Stimulated activated naive CD8-positive, alpha-beta T cell treated with anti-CD3 and anti-CD28 coated beads, Interleukin-15, amount 100 ng/mL, for 72 hours (primary cell): ENCODE data around the gene MAPKAPK2.
"Not testable (repeated sequence)": the region's sequence is repeated elsewhere in the genome, so short reads cannot be mapped to it uniquely, and the experiment has no call there.

Experiments
- ATAC-seq: fragments of 150-1000 bp; cut with Tn5 transposase; 2 replicates; pipeline ENCODE4 v1.10.0; 2021; ENCODE audit warnings: mild to moderate bottlenecking, moderate library complexity
- DNase-seq, 2 donors: peaks; one replicate each; pipeline ENCODE4 v3.0.0; 2021 to 2022
- H3K27ac Mint-ChIP-seq, 2 donors: one replicate each; pipeline ENCODE4 v1.8.0; 2022; ENCODE audit warnings: mild to moderate bottlenecking in 2 of 2, mixed read lengths in 2 of 2, moderate library complexity in 2 of 2
- H3K27me3 Mint-ChIP-seq: one replicate; pipeline ENCODE4 v1.8.0; 2022; ENCODE audit warnings: mixed read lengths
- H3K4me1 Mint-ChIP-seq: one replicate; pipeline ENCODE4 v1.8.0; 2022; ENCODE audit warnings: mild to moderate bottlenecking, mixed read lengths
- H3K4me3 Mint-ChIP-seq, 2 donors: one replicate each; pipeline ENCODE4 v1.8.0; 2022; ENCODE audit warnings: mild to moderate bottlenecking in 2 of 2, mixed read lengths in 2 of 2, moderate library complexity in 1 of 2
- H3K9me3 Mint-ChIP-seq, 2 donors: one replicate each; pipeline ENCODE4 v1.8.0; 2022; ENCODE audit warnings: mixed read lengths in 2 of 2

MAPKAPK2 gene

DNA sequence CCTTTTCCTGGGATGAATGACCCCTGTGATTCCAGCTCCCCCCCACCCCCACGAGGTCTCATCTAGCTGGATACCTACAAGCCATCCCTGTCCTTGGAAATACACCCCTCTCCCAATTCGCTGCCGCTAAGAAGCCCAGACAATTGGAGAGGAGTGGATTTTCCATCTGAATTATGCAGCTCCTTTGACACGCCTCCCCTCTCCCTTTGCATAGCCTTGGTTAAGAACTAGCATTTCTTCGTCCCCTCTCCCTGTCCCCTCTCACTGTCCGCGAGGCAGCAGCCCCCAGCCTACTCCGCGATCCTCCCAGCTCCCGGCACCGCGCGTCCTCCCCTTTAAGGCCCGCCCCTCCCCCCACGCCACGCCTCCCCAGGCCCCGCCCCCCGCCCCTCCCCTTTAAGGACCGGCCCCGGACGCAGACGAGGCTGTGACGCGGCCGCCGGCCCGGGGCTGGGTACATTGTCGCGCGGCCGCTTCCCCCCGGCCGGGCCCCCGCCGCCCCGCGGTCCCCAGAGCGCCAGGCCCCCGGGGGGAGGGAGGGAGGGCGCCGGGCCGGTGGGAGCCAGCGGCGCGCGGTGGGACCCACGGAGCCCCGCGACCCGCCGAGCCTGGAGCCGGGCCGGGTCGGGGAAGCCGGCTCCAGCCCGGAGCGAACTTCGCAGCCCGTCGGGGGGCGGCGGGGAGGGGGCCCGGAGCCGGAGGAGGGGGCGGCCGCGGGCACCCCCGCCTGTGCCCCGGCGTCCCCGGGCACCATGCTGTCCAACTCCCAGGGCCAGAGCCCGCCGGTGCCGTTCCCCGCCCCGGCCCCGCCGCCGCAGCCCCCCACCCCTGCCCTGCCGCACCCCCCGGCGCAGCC lies at the start of gene MAPKAPK2:
TSS of gene MAPKAPK2 (plus strand) at position 428 of the 856 bp plus-strand sequence. CDS start at position 753, 325 bp downstream.
- DNase-seq = peak; percentile 71 to 72
- Mint-ChIP-seq H3K27me3 (peaks cover 24% of the 10 kb centered on the region), H3K9me3 (no peaks in the 10 kb centered on the region), H3K27ac (peak within 1 kb of the TSS; percentile 97 to 98), H3K4me1 (peaks cover 51% of the 10 kb centered on the region), H3K4me3 (peak within 1 kb of the TSS; percentile 89 to 95)
- ATAC-seq = peak; percentile 81

DNA sequence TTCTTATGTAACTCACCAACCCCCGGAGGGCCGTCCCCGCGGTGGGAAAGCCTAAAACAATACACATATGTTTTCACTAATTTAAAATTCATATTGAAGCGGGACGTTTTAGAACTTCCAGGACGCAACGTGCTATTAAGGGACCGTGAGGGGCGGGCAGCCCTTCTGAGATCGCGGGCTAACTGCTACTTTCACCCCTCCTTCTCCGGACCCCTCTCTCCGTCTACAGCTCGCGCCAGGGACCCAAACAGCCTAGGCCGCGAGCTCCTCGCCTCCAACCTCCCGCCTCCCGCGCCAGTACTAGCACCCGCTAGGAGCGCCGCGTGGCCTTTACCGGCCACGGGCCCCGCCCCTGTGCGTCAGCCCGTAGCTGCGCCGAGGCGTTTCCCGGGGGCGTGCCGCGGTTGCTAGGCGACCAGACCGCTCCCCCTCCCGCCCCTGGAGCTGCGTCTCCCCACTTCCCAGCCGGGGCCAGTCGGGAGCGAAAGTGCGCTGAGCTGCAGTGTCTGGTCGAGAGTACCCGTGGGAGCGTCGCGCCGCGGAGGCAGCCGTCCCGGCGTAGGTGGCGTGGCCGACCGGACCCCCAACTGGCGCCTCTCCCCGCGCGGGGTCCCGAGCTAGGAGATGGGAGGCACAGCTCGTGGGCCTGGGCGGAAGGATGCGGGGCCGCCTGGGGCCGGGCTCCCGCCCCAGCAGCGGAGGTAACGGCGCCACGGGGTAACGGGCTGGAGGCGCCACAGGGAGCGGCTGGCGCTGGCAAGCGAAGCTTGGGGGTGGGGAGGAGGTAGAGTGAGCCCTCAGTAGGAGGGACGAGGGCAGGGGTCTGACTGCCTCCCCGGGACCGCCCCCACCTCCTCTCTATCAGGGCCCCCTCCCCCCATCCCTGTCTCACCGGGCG lies 49.4 kb upstream of the MAPKAPK2 start, which contains the start of gene DYRK3:
TSS of gene DYRK3 (plus strand) at position 457 of the 898 bp plus-strand sequence. CDS start at position 625, 168 bp downstream.
- Mint-ChIP-seq H3K27me3 (peaks cover 38% of the 10 kb centered on the region), H3K27ac (peak within 1 kb of the TSS; percentile 86 to 89), H3K4me3 (peak within 1 kb of the TSS; percentile 85 to 90), H3K9me3 (no peaks in the 10 kb centered on the region), H3K4me1 (peaks cover 34% of the 10 kb centered on the region)
- DNase-seq (peak; percentile 89 to 94), ATAC-seq (peak; percentile 96)

DNA sequence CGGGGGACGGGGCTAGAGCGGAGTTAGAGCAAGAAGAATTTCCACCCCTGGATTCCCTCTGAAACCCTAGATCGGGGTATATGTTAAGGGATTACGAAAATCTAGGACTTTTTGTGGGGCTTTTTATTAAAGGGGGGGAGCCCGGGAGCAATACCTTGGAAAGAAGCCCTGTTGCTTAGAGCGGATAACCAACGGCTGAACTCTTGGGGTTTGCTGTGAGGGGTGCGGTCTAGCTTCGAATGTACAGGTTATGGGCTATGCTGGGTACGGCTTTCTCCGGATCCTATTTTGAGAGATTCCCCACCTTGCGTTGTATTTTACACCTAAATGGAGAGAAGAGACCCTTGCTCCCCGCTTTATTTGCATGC lies 48.7 kb upstream of the MAPKAPK2 start:
- Mint-ChIP-seq H3K27me3 (peaks cover 38% of the 10 kb centered on the region), H3K4me3 (peak overlapping the region; percentile 85 to 90), H3K4me1 (peaks cover 34% of the 10 kb centered on the region), H3K9me3 (no peaks in the 10 kb centered on the region), H3K27ac (peak overlapping the region in 1 of 2 donors; percentile 29)
- DNase-seq = no peak
- ATAC-seq = peak; percentile 3

DNA sequence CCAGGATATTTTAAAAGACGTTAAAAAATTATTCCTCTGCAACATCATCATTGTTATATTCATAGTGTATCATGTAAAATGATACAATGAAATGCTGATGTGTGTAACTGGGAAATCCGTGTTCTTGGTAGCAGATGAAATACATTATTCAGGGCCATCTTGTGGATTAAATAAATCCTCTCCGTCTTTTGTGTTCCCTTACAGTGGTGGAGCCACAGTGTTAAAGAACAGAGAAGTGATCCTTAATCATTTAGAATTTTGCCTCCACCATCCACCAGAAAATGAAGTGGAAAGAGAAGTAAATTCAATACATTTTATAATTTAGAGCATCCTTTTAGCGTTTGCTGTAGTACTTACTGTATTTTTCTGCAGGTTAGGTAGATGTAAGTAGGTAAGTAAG lies 48.0 kb upstream of the MAPKAPK2 start:
- no peak for ATAC-seq
- Mint-ChIP-seq H3K27me3 (peaks cover 34% of the 10 kb centered on the region), H3K27ac (no peak overlapping the region), H3K4me1 (peaks cover 34% of the 10 kb centered on the region), H3K4me3 (peak overlapping the region in 1 of 2 donors; percentile 85), H3K9me3 (no peaks in the 10 kb centered on the region)
- DNase-seq = no peak

DNA sequence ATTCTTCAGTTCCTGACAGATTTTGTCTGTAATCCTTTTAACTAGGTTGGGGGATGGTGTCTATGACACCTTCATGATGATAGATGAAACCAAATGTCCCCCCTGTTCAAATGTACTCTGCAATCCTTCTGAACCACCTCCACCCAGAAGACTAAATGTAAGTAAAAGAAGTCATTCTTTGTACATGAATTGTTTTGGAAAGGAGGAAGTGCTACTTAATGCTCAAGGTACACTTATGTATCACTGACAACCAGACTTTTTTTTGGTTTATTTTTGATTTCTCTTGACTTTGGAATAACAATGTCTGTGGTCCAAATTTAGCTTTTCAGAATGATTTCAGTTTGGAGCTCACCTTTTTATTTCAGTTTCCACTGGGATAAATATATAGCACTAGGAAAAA lies 47.1 kb upstream of the MAPKAPK2 start:
- Mint-ChIP-seq H3K27me3 (peaks cover 24% of the 10 kb centered on the region), H3K9me3 (no peaks in the 10 kb centered on the region), H3K27ac (no peak overlapping the region), H3K4me1 (peaks cover 34% of the 10 kb centered on the region), H3K4me3 (peak overlapping the region in 1 of 2 donors; percentile 85)
- ATAC-seq (no peak), DNase-seq (no peak)

DNA sequence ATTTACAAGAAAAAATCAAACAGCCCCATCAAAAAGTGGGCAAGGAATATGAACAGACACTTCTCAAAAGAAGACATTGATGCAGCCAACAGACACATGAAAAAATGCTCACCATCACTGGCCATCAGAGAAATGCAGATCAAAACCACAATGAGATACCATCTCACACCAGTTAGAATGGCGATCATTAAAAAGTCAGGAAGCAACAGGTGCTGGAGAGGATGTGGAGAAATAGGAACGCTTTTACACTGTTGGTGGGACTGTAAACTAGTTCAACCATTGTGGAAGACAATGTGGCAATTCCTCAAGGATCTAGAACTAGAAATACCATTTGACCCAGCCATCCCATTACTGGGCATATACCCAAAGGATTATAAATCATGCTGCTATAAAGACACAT lies 42.6 kb upstream of the MAPKAPK2 start:
- peaks cover 15% of the 10 kb centered on the region for H3K4me1 Mint-ChIP-seq
- ATAC-seq, H3K4me3 Mint-ChIP-seq, H3K9me3 Mint-ChIP-seq, H3K27me3 Mint-ChIP-seq, DNase-seq, H3K27ac Mint-ChIP-seq: not testable (repeated sequence)

DNA sequence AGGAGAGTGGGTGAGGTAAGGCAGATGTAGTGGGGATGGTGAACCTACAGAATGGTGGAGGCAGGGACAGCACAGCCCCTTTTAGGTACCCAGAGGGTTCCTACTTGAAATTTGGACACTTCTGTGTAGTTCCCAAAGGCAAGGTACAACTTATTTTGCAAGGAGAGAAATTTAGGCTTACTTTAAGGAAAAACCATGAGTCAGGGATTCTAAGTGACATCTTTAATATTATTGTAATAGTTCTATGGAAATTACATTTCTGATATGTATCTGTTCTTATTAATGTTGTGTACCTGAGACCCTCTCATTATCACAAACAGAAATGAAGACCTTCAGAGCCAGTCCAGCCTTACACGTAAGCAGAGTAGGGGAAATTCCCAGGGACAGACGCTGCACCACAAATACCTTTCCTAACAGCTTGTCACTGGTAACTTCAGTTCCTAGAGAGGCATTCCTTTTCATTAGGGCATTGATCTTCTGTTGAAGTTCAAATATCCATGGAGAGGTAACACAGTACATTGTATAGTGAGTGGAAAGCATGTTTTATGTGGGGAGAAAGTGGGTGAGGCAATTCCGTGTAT lies 41.5 kb upstream of the MAPKAPK2 start:
- DNase-seq = no peak
- no peak for ATAC-seq
- H3K27ac Mint-ChIP-seq = no peak overlapping the region
- no peaks in the 10 kb centered on the region for H3K27me3 Mint-ChIP-seq
- no peaks in the 10 kb centered on the region for H3K9me3 Mint-ChIP-seq
- H3K4me3 Mint-ChIP-seq = no peak overlapping the region
- peaks cover 8% of the 10 kb centered on the region for H3K4me1 Mint-ChIP-seq

DNA sequence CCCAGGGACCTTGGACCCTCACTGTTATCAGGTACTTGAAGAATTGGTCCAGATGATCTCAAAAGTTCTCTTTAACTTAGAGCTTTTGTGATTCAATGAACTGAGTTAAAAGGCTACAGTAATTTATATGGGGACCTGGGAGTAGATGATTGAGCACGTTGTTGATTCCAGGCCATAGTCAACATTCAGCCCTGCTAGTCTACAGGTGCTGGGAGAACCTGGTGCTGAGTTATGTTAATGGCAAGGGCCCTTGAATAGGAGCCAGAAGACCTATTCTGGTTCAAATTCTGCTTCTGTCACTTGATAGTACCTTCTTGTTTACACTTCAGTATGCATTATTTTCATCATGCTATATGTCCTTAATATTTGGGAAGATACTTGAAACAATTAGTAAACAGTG lies 38.2 kb upstream of the MAPKAPK2 start:
- Mint-ChIP-seq H3K9me3 (no peaks in the 10 kb centered on the region), H3K27ac (no peak overlapping the region), H3K4me1 (peaks cover 8% of the 10 kb centered on the region), H3K4me3 (no peak overlapping the region), H3K27me3 (peaks cover 8% of the 10 kb centered on the region)
- DNase-seq (no peak), ATAC-seq (no peak)

DNA sequence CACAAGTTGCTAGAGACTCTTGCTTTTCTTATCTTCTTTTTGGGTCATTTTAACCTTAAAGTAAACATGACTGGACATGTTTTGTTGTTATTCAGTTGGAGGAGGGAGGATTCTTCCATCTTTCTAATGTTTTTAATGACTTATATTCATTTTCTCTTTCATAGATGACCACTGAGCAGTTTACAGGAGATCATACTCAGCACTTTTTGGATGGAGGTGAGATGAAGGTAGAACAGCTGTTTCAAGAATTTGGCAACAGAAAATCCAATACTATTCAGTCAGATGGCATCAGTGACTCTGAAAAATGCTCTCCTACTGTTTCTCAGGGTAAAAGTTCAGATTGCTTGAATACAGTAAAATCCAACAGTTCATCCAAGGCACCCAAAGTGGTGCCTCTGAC lies 37.5 kb upstream of the MAPKAPK2 start:
- Mint-ChIP-seq H3K27me3 (peaks cover 8% of the 10 kb centered on the region), H3K27ac (no peak overlapping the region), H3K4me1 (peaks cover 8% of the 10 kb centered on the region), H3K9me3 (no peaks in the 10 kb centered on the region), H3K4me3 (no peak overlapping the region)
- no peak for DNase-seq
- ATAC-seq = no peak

DNA sequence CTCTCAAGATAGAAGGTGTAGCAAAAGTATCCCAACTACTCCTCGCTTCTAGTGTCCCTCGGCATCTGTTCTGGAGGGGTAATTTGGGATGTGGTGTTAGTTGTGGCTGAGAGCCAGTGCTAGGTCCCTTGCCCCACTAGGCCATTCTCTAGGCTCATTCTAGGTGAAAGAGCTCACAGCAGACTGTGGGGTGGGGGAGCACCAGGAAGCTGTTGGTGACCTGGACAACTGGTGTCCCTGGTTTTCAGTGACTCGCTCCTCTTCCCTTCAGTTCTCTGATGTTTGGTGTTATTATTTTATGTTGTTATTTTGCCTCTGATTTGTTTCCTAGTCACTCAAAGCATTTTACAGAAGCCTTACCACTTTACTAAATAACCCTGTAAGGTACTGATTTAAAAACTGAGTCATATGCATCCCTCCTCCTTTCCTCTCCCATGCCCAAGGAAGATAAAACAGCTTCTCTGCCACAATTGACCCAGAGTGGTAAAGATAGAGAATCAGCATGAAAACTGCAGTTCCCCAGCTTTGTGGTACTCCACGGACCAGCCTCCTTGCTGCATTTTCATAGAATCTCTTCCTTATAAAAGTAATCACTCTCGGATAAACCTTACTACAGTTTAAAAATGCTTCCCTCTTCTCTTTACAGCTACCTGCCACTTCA lies 35.3 kb upstream of the MAPKAPK2 start:
- Mint-ChIP-seq H3K27me3 (peaks cover 17% of the 10 kb centered on the region), H3K27ac (no peak overlapping the region), H3K4me3 (no peak overlapping the region), H3K4me1 (no peaks in the 10 kb centered on the region), H3K9me3 (no peaks in the 10 kb centered on the region)
- no peak for DNase-seq
- ATAC-seq = no peak

DNA sequence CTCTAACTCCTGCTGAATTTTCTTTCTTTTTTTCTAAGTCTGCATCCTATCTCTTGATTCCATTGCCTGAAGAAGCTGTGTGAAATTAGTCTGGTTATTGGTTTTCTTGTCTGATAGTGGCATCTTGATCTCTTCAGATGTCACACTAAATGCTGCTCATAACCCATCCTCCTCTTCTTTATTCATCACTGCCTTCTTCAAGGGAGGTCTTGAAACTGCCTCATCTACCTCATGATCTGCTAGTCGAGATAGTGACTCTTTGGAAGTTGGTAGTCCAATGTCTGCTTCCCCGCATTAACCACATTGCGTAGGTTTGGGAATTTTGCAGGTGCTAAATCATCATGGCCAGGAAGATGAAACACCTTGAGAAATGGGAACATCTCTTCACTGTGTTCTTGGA lies 33.7 kb upstream of the MAPKAPK2 start:
- peaks cover 17% of the 10 kb centered on the region for H3K27me3 Mint-ChIP-seq
- ATAC-seq (no peak), DNase-seq (no peak)
- H3K4me3 Mint-ChIP-seq = no peak overlapping the region
- no peaks in the 10 kb centered on the region for H3K9me3 Mint-ChIP-seq
- no peaks in the 10 kb centered on the region for H3K4me1 Mint-ChIP-seq
- H3K27ac Mint-ChIP-seq = no peak overlapping the region

DNA sequence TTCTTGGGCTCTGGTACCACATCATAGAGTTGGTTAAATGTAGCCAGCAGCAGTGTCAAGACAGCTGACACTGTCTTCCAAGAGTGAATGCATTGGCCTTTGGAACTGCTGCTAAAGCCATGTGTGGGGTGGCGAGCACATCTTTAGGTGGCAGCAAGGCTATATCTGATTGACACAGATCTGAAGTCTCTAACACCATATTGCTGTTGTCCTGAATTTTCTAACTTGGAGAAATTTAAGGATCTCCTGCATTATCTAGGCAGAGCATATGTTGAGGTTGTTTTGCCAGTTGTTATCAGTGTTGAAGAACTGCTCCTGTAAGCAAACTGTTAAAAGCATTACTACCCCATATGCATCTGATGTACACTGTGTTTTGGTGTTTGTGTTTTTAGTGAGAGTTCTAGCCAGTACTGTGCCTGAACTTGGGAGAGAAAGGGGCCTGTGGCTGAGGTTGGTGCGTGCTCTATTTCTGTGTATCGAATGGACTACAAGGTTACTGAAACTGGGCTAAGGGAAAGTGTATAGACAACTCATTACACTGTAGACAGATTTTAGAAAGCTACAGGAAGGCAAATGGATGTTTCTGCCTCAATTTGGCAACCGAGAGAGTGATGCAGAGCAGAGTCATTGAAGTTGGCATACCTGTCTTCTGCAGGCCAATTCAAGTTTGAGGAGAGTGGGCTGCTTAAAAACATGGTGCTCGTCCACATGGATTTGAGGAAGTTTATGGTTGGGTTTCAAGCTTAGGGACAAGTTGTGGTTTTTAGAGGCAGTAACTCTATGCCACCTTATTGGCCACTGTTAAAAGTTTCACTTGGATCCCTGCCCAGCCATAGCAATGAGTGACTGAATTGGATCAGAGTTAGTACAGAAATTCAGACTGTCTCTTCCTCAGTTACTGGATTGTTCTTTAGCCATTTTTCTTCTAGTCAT lies 32.5 kb upstream of the MAPKAPK2 start:
- Mint-ChIP-seq H3K27ac (no peak overlapping the region), H3K4me3 (no peak overlapping the region), H3K27me3 (peaks cover 28% of the 10 kb centered on the region), H3K9me3 (no peaks in the 10 kb centered on the region), H3K4me1 (no peaks in the 10 kb centered on the region)
- DNase-seq (no peak), ATAC-seq (no peak)

DNA sequence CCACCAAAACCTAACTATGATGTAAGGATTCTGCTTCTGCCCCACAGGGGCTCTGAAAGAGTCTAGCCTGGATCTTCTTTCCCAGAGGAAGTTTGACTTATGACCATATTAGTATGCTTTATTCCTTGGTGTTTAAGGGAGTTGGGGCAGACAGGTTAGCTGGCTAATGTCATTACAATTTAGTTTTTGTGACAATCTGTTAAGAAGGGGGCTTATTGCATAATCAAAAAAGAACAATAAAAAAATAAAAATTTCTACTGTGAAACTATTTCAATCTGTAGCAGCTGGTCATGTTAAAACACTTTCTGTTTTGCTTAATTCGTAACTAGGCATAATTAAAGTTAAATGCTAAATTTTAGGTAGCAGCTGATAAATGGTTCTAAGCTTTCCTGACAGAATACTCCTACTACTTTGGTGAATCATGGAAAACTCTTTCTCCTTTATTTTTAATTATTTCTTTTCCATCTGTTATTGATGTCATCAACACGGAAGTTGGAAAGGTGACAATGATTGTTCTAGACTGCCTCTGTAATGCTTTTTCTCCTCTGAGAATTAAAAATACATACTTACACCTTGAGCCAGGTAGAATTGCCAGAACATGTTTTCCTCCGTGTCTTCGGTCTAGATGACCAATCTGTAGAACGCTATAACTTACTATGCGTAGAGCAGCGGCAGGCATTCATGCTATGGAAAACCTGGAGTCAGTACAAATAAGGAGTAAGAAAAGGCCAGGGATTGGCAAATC lies 30.8 kb upstream of the MAPKAPK2 start:
- no peak overlapping the region for H3K27ac Mint-ChIP-seq
- no peak for ATAC-seq
- H3K9me3 Mint-ChIP-seq = no peaks in the 10 kb centered on the region

DNA sequence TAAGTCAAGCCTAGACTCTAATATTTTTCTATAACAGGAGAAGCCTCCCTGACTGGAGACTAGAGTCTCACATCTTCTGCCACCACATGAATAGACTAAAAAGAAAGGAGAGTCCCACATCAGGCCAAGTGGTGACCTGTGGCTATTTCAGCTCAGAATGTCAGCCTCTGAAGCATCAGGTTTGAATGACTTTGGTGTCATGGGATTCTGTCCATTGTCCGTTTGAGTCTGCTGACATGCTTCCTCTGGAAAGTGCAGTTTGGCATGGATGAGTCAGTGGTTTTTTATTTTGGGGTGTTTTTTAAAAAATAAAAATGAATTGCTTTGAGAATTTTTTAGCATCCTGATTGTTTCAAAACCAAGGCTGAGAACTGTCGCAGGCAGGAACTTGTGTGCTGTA lies 29.9 kb upstream of the MAPKAPK2 start:
- H3K4me1 Mint-ChIP-seq = peaks cover 18% of the 10 kb centered on the region
- no peak for DNase-seq
- no peak overlapping the region for H3K4me3 Mint-ChIP-seq
- no peaks in the 10 kb centered on the region for H3K9me3 Mint-ChIP-seq
- ATAC-seq = no peak
- H3K27ac Mint-ChIP-seq = no peak overlapping the region
- H3K27me3 Mint-ChIP-seq = peaks cover 54% of the 10 kb centered on the region

More for the DNA sequence above, 30.8 kb upstream of the MAPKAPK2 start:
- Mint-ChIP-seq H3K27me3 (peaks cover 45% of the 10 kb centered on the region), H3K4me1 (peaks cover 13% of the 10 kb centered on the region), H3K4me3 (no peak overlapping the region)
- DNase-seq = no peak
